HepG2 (cell line): ENCODE measurements around the gene VKORC1. TPM values are rescaled to one million over a fixed set of nuclear protein-coding genes. Genes with fewer than 3 reads are reported as not detected.

Experiments
- ATF7-NPFF ChIP-seq: sonication (generic); formaldehyde crosslinking; IDR thresholded peaks from 2 replicates; pipeline ENCODE4 v1.8.1; 2023; ENCODE audit warnings: mild to moderate bottlenecking, low read depth, missing genetic modification reagents, moderate library complexity
- BHLHE40 ChIP-seq: IDR thresholded peaks from 2 replicates; pipeline ENCODE4 v1.6.1; 2011; ENCODE audit warnings: low read length, improper control_type of control experiment
- FLYWCH1 ChIP-seq: sonication (generic); formaldehyde crosslinking; IDR thresholded peaks from 2 replicates; pipeline ENCODE4 v1.8.1; 2023; ENCODE audit warnings: mild to moderate bottlenecking, missing genetic modification reagents
- GZF1 ChIP-seq: sonication (generic); formaldehyde crosslinking; IDR thresholded peaks from 2 replicates; pipeline ENCODE4 v1.5.1; 2020; ENCODE audit warnings: mild to moderate bottlenecking, missing genetic modification reagents
- HDAC2 ChIP-seq: sonication (generic); formaldehyde crosslinking; IDR thresholded peaks from 2 replicates; pipeline ENCODE4 v1.4.0; 2020; ENCODE audit warnings: missing genetic modification reagents
- HOXA3 ChIP-seq: sonication (generic); formaldehyde crosslinking; IDR thresholded peaks from 2 replicates; pipeline ENCODE4 v1.5.0; 2020; ENCODE audit warnings: missing genetic modification reagents
- JDP2 ChIP-seq: sonication (generic); formaldehyde crosslinking; IDR thresholded peaks from 2 replicates; pipeline ENCODE4 v1.8.1; 2022; ENCODE audit warnings: missing genetic modification reagents, borderline replicate concordance
- KDM3A ChIP-seq: IDR thresholded peaks from 2 replicates; pipeline ENCODE4 v1.6.1; 2018; ENCODE audit warnings: low read depth, missing compliant biosample characterization
- MBNL3 ChIP-seq: fragments of 250-450 bp; sonication (Bioruptor Pico); conservative IDR thresholded peaks from 2 replicates; pipeline ENCODE4 v1.8.0; 2022; ENCODE audit warnings: mild to moderate bottlenecking, inconsistent platforms
- MED8 ChIP-seq: sonication (generic); formaldehyde crosslinking; IDR thresholded peaks from 2 replicates; pipeline ENCODE4 v1.8.1; 2023; ENCODE audit warnings: mild to moderate bottlenecking, missing genetic modification reagents; ENCODE audit not compliant: insufficient replicate concordance
- MEF2D ChIP-seq: sonication (generic); formaldehyde crosslinking; IDR thresholded peaks from 2 replicates; pipeline ENCODE4 v1.5.1; 2020; ENCODE audit warnings: mild to moderate bottlenecking, missing genetic modification reagents
- NFYB ChIP-seq: sonication (generic); formaldehyde crosslinking; IDR thresholded peaks from 2 replicates; pipeline ENCODE4 v1.4.0; 2020; ENCODE audit warnings: missing genetic modification reagents
- ZFP36 ChIP-seq: fragments of 150-350 bp; IDR thresholded peaks from 2 replicates; pipeline ENCODE4 v1.6.1; 2018; ENCODE audit warnings: borderline replicate concordance, low read length, low read depth; ENCODE audit not compliant: partially characterized antibody
- ZMYM2 ChIP-seq: sonication (generic); formaldehyde crosslinking; IDR thresholded peaks from 2 replicates; pipeline ENCODE4 v1.8.0; 2022; ENCODE audit warnings: mild to moderate bottlenecking, missing genetic modification reagents
- ZMYM3 ChIP-seq: sonication (generic); formaldehyde crosslinking; IDR thresholded peaks from 2 replicates; pipeline ENCODE4 v1.5.1; 2020; ENCODE audit warnings: mild to moderate bottlenecking, missing genetic modification reagents
- ZNF333 ChIP-seq: sonication (generic); formaldehyde crosslinking; IDR thresholded peaks from 2 replicates; pipeline ENCODE4 v1.4.0; 2020; ENCODE audit warnings: mild to moderate bottlenecking, missing genetic modification reagents, borderline replicate concordance
- ZNF563 ChIP-seq: sonication (generic); formaldehyde crosslinking; IDR thresholded peaks from 2 replicates; pipeline ENCODE4 v1.8.0; 2022; ENCODE audit warnings: mild to moderate bottlenecking, moderate library complexity, missing genetic modification reagents
- ZNF7 ChIP-seq: IDR thresholded peaks from 2 replicates; pipeline ENCODE4 v1.6.1; 2016; ENCODE audit warnings: missing biosample characterization, missing genetic modification reagents
- ZNF772 ChIP-seq: sonication (generic); formaldehyde crosslinking; IDR thresholded peaks from 2 replicates; pipeline ENCODE4 v1.5.0; 2020; ENCODE audit warnings: mild to moderate bottlenecking, missing genetic modification reagents
- polyA plus RNA-seq, 8 experiments: library from polyadenylated mRNA; depleted of rRNA in 3 of 8; stranded (reverse) in 7 of 8; unstranded in 1 of 8; fragments of >200 nt; fragmentation: Illumina TruSeq in 4 of 8; extraction: Trizol in 4 of 8; gene quantifications; 2 replicates each; pipeline versions ENCODE4 v1.2.1 to v1.2.3, GENCODE V29; 2011 to 2016; ENCODE audit warnings: low read depth in 4 of 8, missing spikeins in 1 of 8, mixed read lengths in 1 of 8; ENCODE audit not compliant: insufficient read depth in 1 of 8
- total RNA-seq, 5 experiments: library from RNA; depleted of rRNA; stranded (reverse); fragments of >200 nt; fragmentation: Illumina TruSeq; extraction: Trizol; gene quantifications; 2 replicates each; pipeline ENCODE4 v1.2.3, GENCODE V29; 2016; ENCODE audit warnings: low read depth in 1 of 5
- TF ChIP-seq, protein P1 (sequence below): sonication (generic); formaldehyde crosslinking; IDR thresholded peaks from 2 replicates; pipeline ENCODE4 v1.4.0; 2020; ENCODE audit warnings: mild to moderate bottlenecking, missing genetic modification reagents
- TF ChIP-seq, protein P2 (sequence below): sonication (generic); formaldehyde crosslinking; IDR thresholded peaks from 2 replicates; pipeline ENCODE4 v1.4.0; 2020; ENCODE audit warnings: missing genetic modification reagents, mild to moderate bottlenecking, borderline replicate concordance
- TF ChIP-seq, protein P3 (sequence below): sonication (generic); formaldehyde crosslinking; IDR thresholded peaks from 2 replicates; pipeline ENCODE4 v1.8.0; 2022; ENCODE audit warnings: mild to moderate bottlenecking, missing genetic modification reagents, moderate library complexity
- TF ChIP-seq, protein P4 (sequence below): sonication (generic); formaldehyde crosslinking; IDR thresholded peaks from 2 replicates; pipeline ENCODE4 v1.8.0; 2022; ENCODE audit warnings: missing genetic modification reagents, mild to moderate bottlenecking, inconsistent platforms, borderline replicate concordance

VKORC1 gene
- total and polyA plus RNA-seq, 2 of the 13 experiments (the other 11 are each of a cell fraction or from before 2014, with no cell fraction given): 141 to 615 TPM

DNA sequence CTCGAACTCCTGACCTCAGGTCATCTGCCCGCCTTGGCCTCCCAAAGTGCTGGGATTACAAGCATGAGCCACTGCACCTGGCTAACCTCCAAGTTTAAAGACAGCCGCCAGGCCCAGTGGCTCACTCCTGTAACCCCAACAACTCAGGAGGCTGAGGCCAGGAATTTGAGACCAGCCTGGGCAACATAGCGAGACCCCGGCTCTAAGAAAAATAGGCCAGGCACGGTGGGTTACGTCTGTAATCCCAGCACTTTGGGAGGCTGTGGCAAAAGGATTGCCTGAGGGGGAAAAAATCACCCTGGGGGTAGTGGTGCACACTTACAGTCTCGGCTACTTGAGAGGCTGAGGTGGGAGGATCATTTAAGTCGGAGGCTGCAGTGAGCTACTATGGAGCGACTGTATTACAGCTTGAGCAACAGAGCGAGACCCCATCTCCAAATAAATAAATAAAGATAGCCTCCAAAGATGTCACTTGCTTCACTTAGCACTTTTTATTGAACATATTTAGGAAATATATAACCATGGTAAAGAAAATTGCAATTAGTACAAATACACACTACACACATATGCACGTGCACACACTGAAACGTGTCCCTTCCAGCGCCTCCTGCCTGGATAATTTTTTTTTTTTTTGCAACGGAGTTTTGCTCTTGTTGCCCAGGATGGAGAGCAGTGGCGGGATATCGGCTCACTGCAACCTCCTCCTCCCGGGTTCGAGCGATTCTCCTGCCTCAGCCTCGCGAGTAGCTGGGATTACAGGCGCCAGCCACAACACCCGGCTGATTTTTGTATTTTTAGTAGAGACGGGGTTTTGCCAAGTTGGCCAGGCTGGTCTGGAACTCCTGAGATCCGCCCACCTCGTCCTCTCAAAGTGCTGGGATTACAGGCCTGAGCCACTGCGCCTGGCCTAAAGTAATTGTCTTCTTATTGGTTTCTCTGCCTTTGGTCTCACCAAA, 12.2 kb upstream of the VKORC1 start (continued):
- TF ChIP-seq ZFP36 (no peak), JDP2 (CRISPR knock-in tag) (no peak), MEF2D (no peak), MED8 (CRISPR knock-in tag) (peak; percentile 23), ZNF333 (0 out of 2 replicates have a peak, but pooled peaks have one; percentile 50), ZMYM2 (peak; percentile 48; the same call in 1 of the 2 replicates), ZNF7 (CRISPR knock-in tag) (no peak), NFYB (no peak), FLYWCH1 (CRISPR knock-in tag) (no peak), HDAC2 (CRISPR knock-in tag) (no peak), BHLHE40 (peak; percentile 62), KDM3A (no peak), HOXA3 (CRISPR knock-in tag) (0 out of 2 replicates have a peak, but pooled peaks have one; percentile 30), ZNF772 (CRISPR knock-in tag) (no peak), MBNL3 (CRISPR knock-in tag) (no peak), ZMYM3 (peak; percentile 62; the same call in 1 of the 2 replicates), ZNF563 (no peak), GZF1 (no peak), ATF7-NPFF (CRISPR knock-in tag) (no peak; the same call in 1 of the 2 replicates)
- TF ChIP-seq, protein P1, sequence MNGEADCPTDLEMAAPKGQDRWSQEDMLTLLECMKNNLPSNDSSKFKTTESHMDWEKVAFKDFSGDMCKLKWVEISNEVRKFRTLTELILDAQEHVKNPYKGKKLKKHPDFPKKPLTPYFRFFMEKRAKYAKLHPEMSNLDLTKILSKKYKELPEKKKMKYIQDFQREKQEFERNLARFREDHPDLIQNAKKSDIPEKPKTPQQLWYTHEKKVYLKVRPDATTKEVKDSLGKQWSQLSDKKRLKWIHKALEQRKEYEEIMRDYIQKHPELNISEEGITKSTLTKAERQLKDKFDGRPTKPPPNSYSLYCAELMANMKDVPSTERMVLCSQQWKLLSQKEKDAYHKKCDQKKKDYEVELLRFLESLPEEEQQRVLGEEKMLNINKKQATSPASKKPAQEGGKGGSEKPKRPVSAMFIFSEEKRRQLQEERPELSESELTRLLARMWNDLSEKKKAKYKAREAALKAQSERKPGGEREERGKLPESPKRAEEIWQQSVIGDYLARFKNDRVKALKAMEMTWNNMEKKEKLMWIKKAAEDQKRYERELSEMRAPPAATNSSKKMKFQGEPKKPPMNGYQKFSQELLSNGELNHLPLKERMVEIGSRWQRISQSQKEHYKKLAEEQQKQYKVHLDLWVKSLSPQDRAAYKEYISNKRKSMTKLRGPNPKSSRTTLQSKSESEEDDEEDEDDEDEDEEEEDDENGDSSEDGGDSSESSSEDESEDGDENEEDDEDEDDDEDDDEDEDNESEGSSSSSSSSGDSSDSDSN (CRISPR knock-in tag): no peak
- TF ChIP-seq, protein P2, sequence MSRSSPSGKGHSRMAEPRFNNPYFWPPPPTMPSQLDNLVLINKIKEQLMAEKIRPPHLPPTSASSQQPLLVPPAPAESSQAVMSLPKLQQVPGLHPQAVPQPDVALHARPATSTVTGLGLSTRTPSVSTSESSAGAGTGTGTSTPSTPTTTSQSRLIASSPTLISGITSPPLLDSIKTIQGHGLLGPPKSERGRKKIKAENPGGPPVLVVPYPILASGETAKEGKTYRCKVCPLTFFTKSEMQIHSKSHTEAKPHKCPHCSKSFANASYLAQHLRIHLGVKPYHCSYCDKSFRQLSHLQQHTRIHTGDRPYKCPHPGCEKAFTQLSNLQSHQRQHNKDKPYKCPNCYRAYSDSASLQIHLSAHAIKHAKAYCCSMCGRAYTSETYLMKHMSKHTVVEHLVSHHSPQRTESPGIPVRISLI (CRISPR knock-in tag): peak; percentile 40; the same call in 1 of the 2 replicates
- TF ChIP-seq, protein P3, sequence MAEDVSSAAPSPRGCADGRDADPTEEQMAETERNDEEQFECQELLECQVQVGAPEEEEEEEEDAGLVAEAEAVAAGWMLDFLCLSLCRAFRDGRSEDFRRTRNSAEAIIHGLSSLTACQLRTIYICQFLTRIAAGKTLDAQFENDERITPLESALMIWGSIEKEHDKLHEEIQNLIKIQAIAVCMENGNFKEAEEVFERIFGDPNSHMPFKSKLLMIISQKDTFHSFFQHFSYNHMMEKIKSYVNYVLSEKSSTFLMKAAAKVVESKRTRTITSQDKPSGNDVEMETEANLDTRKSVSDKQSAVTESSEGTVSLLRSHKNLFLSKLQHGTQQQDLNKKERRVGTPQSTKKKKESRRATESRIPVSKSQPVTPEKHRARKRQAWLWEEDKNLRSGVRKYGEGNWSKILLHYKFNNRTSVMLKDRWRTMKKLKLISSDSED (CRISPR knock-in tag): no peak
- TF ChIP-seq, protein P4, sequence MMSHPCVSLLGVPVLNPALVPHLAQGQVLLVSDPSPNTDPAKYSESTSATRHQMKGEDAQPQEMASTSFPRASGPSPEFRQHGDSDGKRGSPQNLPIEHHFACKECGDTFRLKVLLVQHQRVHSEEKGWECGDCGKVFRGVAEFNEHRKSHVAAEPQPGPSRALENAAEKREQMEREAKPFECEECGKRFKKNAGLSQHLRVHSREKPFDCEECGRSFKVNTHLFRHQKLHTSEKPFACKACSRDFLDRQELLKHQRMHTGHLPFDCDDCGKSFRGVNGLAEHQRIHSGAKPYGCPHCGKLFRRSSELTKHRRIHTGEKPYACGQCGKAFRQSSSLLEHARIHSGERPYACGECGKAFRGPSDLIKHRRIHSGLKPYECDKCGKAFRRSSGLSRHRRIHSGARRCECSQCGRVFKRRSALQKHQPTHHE (CRISPR knock-in tag): peak; percentile 55; the same call in 1 of the 2 replicates
